HPDE6-E6E7 (cell line): Measurements from ENCODE around the gene SUFU.
"Not testable (repeated sequence)": the region's sequence is repeated elsewhere in the genome, so short reads cannot be mapped to it uniquely, and the experiment has no call there.

Source experiments
- DNase-seq: peaks from one replicate; pipeline ENCODE4 v3.0.0; 2011; ENCODE audit warnings: missing footprints; ENCODE audit errors: extremely low spot score

SUFU gene

GRCh38 chr10:102511583-102512274, 8.0 kb downstream of the SUFU start:
- no peak for DNase-seq

- no peak for DNase-seq
Observed at GRCh38 chr10:102514487-102515311, 10.9 kb downstream of the SUFU start.

DNA sequence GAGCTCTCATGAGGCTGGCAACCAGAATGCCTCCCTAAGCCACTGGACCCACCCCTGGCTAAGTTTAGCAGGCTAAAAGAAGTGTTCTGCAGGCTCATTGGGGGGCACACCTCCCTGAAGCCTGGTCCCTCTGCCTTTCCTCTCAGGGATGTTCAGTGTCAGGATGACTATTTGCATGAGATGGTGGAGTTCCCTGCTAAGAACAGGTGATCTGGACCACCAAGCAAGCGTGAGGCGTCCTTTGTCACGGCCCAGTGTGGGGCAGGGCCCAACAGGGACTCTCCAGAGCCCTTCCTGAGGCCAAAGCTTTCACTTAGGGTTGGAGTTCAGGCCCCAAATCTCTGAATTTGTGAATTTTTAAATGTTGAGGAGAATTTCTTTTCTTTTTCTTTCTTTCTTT, 12.0 kb downstream of the SUFU start:
- DNase-seq = no peak

GRCh38 chr10:102517553-102517952, 13.8 kb downstream of the SUFU start:
- no peak for DNase-seq

- no peak for DNase-seq
Observed at GRCh38 chr10:102519246-102519825, 15.6 kb downstream of the SUFU start.

- DNase-seq = no peak
Observed at GRCh38 chr10:102522874-102523249, 19.1 kb downstream of the SUFU start.

DNA sequence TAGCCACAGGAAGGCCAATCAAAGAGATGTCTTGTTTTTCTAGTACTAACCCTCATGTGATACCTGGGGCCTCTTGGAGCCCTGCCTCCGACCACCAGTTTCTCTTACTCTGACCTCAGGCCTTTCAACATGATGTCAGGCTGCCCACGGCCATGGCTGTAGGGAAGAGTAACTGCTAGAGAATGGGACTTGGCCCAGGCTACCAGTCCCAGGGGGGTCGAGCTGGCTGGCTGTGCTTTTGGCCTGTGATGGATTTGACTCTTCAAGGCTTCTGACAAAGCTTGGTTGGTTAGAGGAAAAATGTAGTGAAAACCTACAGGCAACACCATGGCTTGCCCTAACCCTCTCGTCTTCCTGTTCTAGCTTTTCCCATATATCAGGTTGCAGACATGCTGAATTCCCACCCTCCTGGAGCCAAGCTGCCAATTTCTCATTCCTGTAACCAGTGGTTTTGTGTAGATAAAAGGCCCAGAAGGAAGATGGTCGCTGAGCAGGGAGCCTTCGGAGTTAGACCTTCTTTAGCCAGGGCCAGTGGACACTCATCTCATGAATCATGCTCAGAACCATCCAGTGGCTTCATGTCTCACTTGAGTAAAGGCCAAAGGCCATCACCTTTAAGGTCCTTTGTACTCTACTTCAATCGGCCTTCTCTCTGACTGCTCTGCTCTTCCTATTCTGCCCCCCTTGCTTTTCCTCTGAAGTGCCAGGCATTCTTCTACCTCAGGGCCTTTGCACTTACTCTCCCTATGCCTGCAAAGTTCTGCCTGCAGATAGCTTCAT, 19.7 kb downstream of the SUFU start:
- no peak for DNase-seq

- DNase-seq = no peak
Observed at GRCh38 chr10:102524746-102525145, 21.0 kb downstream of the SUFU start.

DNA sequence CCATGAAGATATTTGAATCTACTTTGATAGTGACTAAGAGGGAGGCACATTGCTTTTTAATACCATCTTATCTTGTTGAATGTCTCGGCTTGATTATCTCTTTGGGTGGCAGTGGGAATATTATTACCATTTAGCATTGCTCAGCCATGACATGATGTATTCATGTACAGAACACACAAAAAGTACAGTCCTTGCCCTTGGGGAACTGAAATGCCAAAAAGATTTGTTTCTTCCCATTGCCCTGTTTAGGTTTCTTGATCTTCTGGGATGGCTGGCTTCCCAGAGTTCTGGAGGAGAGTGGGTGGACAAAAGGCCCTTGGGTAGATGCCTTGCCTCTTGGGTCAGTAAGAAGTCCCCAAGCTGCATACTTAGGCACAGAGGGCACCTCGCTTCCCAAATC, 23.8 kb downstream of the SUFU start:
- no peak for DNase-seq

DNA sequence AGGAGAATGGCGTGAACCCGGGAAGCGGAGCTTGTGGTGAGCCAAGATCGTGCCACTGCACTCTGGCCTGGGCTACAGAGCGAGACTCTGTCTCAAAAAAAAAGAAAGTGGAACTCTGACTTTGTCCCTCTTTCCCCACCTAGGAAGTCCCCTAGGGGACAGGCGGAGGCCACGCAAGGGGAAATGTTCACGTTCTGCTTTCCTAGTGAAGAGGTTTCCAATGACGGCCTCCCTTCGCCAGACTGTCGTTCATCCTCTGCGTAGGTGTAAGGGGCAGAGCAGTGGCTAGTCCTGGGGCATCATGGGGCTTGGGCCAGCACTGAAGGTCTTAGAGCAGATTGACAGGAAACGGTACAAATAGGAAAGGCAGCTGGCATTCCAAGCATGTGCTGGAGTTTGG, 30.6 kb downstream of the SUFU start:
- no peak for DNase-seq

- not testable (repeated sequence) for DNase-seq
Observed at GRCh38 chr10:102534966-102535365, 31.2 kb downstream of the SUFU start.

GRCh38 chr10:102535481-102536147, 31.8 kb downstream of the SUFU start:
- no peak for DNase-seq

GRCh38 chr10:102537367-102537766, 33.6 kb downstream of the SUFU start:
- no peak for DNase-seq

GRCh38 chr10:102537948-102538347, 34.2 kb downstream of the SUFU start:
- DNase-seq = no peak

GRCh38 chr10:102538811-102539210, 35.0 kb downstream of the SUFU start:
- no peak for DNase-seq

- DNase-seq = no peak
Observed at GRCh38 chr10:102540023-102540422, 36.3 kb downstream of the SUFU start.

GRCh38 chr10:102542800-102543418, 39.1 kb downstream of the SUFU start:
- no peak for DNase-seq

- DNase-seq = no peak
Observed at GRCh38 chr10:102545265-102545871, 41.6 kb downstream of the SUFU start.

DNA sequence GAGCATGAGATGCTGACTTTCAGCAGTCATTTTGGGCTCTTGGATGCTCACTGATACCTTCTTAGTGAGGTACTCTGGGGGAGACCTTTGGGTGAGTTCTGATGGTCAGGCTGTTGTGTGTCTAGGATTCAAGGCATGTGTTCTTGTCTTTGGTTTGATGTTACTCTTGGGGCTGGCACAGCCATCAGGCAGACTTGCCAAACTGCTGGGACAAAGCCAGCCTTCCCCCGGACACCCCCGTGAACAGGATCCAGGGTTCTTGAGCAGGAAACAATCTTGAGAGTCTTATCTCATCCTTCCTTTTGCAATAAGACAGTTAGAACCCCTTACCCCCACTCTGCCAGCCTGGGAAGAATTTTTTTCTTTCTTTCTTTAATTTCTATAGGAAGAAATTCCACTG, 42.2 kb downstream of the SUFU start:
- no peak for DNase-seq

GRCh38 chr10:102546606-102547320, 43.0 kb downstream of the SUFU start:
- no peak for DNase-seq
